ENCODE results near the gene BAIAP2L1. TPM values are rescaled to one million over a fixed set of nuclear protein-coding genes. Genes with fewer than 3 reads are reported as not detected.
"Not testable (repeated sequence)": the region's sequence is repeated elsewhere in the genome, so short reads cannot be mapped to it uniquely, and the experiment has no call there.

The BAIAP2L1 gene
- total RNA-seq, 1 donor from 2014 or later, result 35.1 TPM

DNA sequence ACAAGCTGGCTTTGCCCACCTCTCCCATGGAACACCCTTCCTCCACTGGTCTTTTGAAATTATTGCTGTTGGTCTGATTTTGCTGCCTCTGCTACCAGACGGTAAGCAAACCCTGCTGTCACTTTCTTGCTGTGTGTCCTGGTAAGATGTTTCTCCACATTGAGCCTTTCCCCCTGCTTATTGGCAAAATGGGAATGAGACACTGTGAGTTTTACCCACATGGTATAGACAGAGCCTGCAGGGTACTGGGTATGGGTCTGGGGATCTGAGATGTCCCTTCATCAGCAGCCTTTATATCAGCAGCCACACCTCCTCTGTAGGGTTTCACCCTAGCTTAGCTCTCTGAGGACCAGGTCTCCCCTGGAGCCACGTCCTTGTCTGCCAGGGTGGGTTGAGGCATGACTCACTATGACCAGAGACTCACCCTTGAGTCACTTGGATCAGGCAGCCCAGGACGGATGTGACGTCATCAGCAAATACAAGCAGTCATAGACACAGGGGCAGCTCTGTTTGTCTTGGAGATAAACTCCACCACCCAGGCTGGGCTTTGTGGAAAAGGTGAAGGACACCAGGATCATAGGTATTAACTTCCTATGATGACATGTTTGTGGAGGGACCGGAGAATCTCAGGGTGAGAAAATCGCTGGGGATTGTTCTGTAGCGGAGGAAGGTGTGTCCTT is 17.9 kb upstream of the BAIAP2L1 start:
- Mint-ChIP-seq H3K36me3 (no peaks in the 10 kb centered on the region), H3K9me3 (no peaks in the 10 kb centered on the region), H3K27ac (no peak overlapping the region), H3K27me3 (ENCODE audit: insufficient read depth, low read depth) (peaks cover under 1% of the 10 kb centered on the region), H3K4me1 (peaks cover 2% of the 10 kb centered on the region), H3K4me3 (no peak overlapping the region)
- Histone ChIP-seq H3K9ac (no peak overlapping the region), H3K4me1 (no peaks in the 10 kb centered on the region), H4K20me1 (ENCODE audit: low read depth) (no peaks in the 10 kb centered on the region), H3K27ac (no peak overlapping the region), H3K4me3 (no peak overlapping the region), H3K79me2 (ENCODE audit: low read depth) (no peaks in the 10 kb centered on the region), H3K9me3 (ENCODE audit: low read depth) (no peaks in the 10 kb centered on the region), H2AFZ (replicated peaks) (no peak overlapping the region), H3K36me3 (no peaks in the 10 kb centered on the region), H3F3A (ENCODE audit: low read depth) (no peaks in the 10 kb centered on the region), H3K27me3 (peaks cover 13% of the 10 kb centered on the region), H3K4me2 (no peak overlapping the region)
- DNase-seq (ENCODE audit: low spot score), result no peak
- TF ChIP-seq EZH2phosphoT487 (IDR thresholded peaks at IDR 0.05) (no peak), EZH2 (IDR thresholded peaks at IDR 0.05) (no peak), CTCF (IDR thresholded peaks at IDR 0.05) (no peak)

DNA sequence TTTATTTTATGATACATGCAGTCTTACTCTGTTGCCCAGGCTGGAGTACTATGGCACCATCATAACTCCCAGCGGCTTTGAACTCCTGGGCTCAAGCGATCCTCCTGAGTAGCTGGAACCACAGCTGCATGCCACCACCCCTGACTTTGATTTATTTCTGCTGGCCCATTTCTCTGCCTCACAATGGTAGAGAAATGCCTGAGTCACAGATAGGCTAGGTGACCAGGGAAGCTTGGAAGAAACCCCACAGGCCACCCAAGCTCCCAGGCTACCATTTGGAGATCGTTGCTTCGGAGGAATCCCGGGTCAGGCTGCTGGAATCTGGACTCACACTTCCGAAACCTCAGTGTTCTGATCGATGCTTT is 17.4 kb upstream of the BAIAP2L1 start:
- Histone ChIP-seq H3K9me3 (ENCODE audit: low read depth) (no peaks in the 10 kb centered on the region), H3K79me2 (ENCODE audit: low read depth) (no peaks in the 10 kb centered on the region), H3K9ac (no peak overlapping the region), H2AFZ (replicated peaks) (no peak overlapping the region), H3K36me3 (no peaks in the 10 kb centered on the region), H4K20me1 (ENCODE audit: low read depth) (no peaks in the 10 kb centered on the region), H3K27me3 (peaks cover 13% of the 10 kb centered on the region), H3K4me3 (no peak overlapping the region), H3F3A (ENCODE audit: low read depth) (no peaks in the 10 kb centered on the region), H3K27ac (no peak overlapping the region), H3K4me2 (no peak overlapping the region), H3K4me1 (no peaks in the 10 kb centered on the region)
- no peak for DNase-seq (ENCODE audit: low spot score)
- Mint-ChIP-seq H3K9me3 (no peaks in the 10 kb centered on the region), H3K27ac (no peak overlapping the region), H3K27me3 (ENCODE audit: insufficient read depth, low read depth) (no peaks in the 10 kb centered on the region), H3K4me3 (no peak overlapping the region), H3K36me3 (no peaks in the 10 kb centered on the region), H3K4me1 (peaks cover 2% of the 10 kb centered on the region)
- no peak for TF ChIP-seq EZH2phosphoT487 (IDR thresholded peaks at IDR 0.05)
- TF ChIP-seq CTCF (IDR thresholded peaks at IDR 0.05), result no peak
- no peak for TF ChIP-seq EZH2 (IDR thresholded peaks at IDR 0.05)

DNA sequence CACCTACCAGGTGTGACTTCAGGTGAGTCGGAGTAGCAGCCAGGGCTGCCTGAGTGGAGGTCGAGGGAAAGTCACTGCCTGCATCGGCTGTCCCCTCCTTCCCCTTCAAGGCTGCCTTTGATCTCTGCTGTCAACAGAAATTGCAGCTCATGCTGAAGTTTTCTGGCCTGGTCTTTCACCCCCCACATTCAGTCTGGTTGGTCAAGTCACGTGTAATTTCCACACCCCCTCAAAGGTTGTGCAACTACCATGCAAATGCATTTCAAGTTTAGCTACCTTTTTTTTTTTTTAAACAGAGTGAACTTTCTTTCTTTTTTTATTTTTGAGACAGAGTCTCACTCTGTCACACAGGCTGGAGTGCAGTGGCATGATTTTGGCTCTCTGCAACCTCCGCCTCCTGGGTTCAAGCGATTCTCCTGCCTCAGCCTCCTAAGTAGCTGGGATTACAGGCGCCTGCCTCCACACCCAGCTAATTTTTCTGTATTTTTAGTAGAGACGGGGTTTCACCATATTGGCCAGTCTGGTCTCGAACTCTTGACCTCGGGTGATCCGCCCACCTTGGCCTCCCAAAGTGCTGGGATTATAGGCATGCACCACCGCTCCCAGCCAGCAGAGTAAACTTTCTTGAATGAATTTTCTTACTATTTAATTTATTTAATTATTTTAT is 16.8 kb upstream of the BAIAP2L1 start:
- H3K4me3 ChIP-seq; H3K9me3 Mint-ChIP-seq; H2AFZ ChIP-seq (replicated peaks); H3K4me3 Mint-ChIP-seq; H3K4me2 ChIP-seq; H3F3A ChIP-seq (ENCODE audit: low read depth); H3K9me3 ChIP-seq (ENCODE audit: low read depth); H3K79me2 ChIP-seq (ENCODE audit: low read depth); DNase-seq (ENCODE audit: low spot score); H3K4me1 ChIP-seq; H3K27ac ChIP-seq; H4K20me1 ChIP-seq (ENCODE audit: low read depth); H3K9ac ChIP-seq; H3K4me1 Mint-ChIP-seq; H3K36me3 ChIP-seq; H3K36me3 Mint-ChIP-seq; H3K27me3 Mint-ChIP-seq (ENCODE audit: insufficient read depth, low read depth); H3K27ac Mint-ChIP-seq: not testable (repeated sequence)
- H3K27me3 ChIP-seq, result peaks cover 13% of the 10 kb centered on the region

DNA sequence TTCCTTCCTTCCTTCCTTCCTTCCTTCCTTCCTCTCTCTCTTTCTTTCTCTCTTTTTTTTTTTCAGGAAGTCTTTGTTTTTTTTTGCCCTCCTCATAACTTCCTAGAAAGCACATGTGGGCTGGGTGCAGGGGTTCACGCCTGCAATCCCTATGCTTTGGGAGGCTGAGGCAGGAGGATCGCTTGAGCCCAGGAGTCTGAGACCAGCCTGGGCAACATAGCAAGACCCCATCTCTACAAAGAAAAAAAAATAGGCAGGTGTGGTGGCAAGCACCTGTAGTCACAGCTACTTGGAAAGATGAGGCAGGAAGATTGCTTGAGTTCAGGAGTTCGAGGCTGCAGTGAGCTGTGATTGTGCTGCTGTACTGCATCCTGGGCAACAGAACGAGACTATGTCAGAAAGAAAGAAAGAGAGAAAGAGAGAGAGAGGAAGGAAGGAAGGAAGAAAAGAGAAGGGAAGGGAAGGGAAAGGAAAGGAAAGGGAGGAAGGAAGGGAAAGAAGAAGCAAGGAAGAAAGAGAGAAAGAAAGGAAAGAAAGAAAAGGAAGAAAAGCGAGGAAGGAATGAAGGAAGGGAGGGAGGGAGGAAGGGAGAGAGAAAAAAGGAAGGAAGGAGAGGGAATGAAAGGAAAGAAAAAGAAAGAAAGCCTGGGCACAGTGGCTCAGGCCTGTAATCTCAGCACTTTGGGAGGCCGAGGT is 13.5 kb upstream of the BAIAP2L1 start:
- no peaks in the 10 kb centered on the region for H3K4me1 Mint-ChIP-seq
- no peaks in the 10 kb centered on the region for H3K9me3 ChIP-seq (ENCODE audit: low read depth)

DNA sequence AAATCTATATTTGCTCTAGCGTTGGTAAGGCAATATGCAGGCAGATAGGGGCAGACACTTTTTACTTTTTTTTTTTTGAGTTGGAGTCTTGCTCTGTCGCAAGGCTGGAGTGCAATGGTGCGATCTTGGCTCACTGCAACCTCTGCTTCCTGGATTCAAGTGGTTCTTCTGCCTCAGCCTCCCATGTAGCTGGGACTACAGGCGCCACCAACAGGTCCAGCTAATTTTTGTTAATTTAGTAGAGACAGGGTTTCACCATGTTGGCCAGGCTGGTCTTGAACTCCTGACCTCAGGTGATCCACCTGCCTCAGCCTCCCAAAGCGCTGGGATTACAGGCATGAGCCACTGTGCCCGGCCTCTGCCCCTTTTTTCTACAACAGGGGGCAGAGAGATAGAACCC is 12.8 kb upstream of the BAIAP2L1 start:
- not testable (repeated sequence) for H3K9ac ChIP-seq; H3K27me3 ChIP-seq; H3K27ac Mint-ChIP-seq; H3K27me3 Mint-ChIP-seq (ENCODE audit: insufficient read depth, low read depth); H3K36me3 Mint-ChIP-seq; H4K20me1 ChIP-seq (ENCODE audit: low read depth); H3K4me1 Mint-ChIP-seq; H3K4me2 ChIP-seq; H3K9me3 ChIP-seq (ENCODE audit: low read depth); H3K9me3 Mint-ChIP-seq; H3F3A ChIP-seq (ENCODE audit: low read depth); H3K4me3 ChIP-seq; H3K36me3 ChIP-seq; H2AFZ ChIP-seq (replicated peaks); DNase-seq (ENCODE audit: low spot score); H3K4me3 Mint-ChIP-seq; H3K4me1 ChIP-seq; H3K27ac ChIP-seq; H3K79me2 ChIP-seq (ENCODE audit: low read depth)

More for the DNA sequence above, 13.5 kb upstream of the BAIAP2L1 start:
- Histone ChIP-seq H3K27me3 (no peaks in the 10 kb centered on the region), H2AFZ (replicated peaks) (no peak overlapping the region), H3K4me1 (no peaks in the 10 kb centered on the region), H4K20me1 (ENCODE audit: low read depth) (no peaks in the 10 kb centered on the region), H3K9ac (no peak overlapping the region), H3K4me2 (no peak overlapping the region), H3K36me3 (no peaks in the 10 kb centered on the region), H3K27ac (no peak overlapping the region), H3K4me3 (no peak overlapping the region), H3F3A (ENCODE audit: low read depth) (no peaks in the 10 kb centered on the region), H3K79me2 (ENCODE audit: low read depth) (no peaks in the 10 kb centered on the region)
- H3K27me3 Mint-ChIP-seq (ENCODE audit: insufficient read depth, low read depth), result peaks cover 2% of the 10 kb centered on the region
- no peak overlapping the region for H3K4me3 Mint-ChIP-seq
- DNase-seq (ENCODE audit: low spot score), result no peak
- H3K27ac Mint-ChIP-seq, result no peak overlapping the region
- no peak for TF ChIP-seq EZH2 (IDR thresholded peaks at IDR 0.05)
- no peak for TF ChIP-seq CTCF (IDR thresholded peaks at IDR 0.05)
- TF ChIP-seq EZH2phosphoT487 (IDR thresholded peaks at IDR 0.05), result no peak
- no peaks in the 10 kb centered on the region for H3K36me3 Mint-ChIP-seq
- no peaks in the 10 kb centered on the region for H3K9me3 Mint-ChIP-seq
